GM12875 (cell line): ENCODE results near the gene LRBA.

Experiments used
- H3K4me3 ChIP-seq: one replicate; pipeline ENCODE4 v1.5.1; 2011; ENCODE audit warnings: low read depth, low read length, control low read depth
- TF ChIP-seq, protein P1 (sequence below): IDR thresholded peaks from 2 replicates; pipeline ENCODE4 v1.5.1; 2011; ENCODE audit warnings: low read depth, mild to moderate bottlenecking, control low read depth, inconsistent platforms, low read length, moderate library complexity, borderline replicate concordance; ENCODE audit not compliant: insufficient read depth

The LRBA gene

DNA sequence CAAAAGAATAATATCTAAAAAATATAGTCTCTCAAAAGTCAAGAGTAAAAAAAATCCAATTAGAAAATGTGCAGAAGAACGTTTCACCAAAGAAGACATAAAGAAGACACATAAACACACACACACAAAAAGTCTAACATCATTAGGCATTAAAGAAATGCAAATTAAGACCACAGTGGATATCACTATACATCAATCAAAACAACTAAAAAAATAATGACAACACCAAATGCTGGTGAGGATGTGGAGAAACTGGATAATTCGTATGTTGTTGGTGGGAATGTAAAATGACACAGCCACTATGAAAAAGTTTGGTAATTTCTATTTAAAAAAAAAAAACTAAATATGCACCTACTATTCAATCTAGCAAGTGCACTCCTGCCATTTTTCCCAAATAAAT, 66.4 kb downstream of the LRBA start:
- TF ChIP-seq, protein P1, sequence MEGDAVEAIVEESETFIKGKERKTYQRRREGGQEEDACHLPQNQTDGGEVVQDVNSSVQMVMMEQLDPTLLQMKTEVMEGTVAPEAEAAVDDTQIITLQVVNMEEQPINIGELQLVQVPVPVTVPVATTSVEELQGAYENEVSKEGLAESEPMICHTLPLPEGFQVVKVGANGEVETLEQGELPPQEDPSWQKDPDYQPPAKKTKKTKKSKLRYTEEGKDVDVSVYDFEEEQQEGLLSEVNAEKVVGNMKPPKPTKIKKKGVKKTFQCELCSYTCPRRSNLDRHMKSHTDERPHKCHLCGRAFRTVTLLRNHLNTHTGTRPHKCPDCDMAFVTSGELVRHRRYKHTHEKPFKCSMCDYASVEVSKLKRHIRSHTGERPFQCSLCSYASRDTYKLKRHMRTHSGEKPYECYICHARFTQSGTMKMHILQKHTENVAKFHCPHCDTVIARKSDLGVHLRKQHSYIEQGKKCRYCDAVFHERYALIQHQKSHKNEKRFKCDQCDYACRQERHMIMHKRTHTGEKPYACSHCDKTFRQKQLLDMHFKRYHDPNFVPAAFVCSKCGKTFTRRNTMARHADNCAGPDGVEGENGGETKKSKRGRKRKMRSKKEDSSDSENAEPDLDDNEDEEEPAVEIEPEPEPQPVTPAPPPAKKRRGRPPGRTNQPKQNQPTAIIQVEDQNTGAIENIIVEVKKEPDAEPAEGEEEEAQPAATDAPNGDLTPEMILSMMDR = no peak

DNA sequence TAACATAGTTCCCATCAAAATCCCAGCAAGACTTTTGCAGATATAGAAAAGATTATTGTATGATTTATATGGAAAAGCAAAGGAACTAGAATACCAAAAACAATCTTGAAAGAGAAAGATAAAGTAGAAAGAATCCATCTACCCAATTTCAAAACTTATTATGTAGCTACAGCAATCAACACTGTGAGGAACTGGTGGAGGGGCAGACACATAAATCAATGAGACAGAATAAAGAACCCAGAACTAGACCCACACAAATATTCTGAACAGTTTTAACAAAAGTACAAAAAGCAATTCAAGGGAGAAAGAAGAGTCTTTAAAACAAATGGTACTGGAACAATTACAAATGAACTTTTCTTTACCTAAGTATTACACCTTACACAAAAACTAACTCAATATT, 67.0 kb downstream of the LRBA start:
- TF ChIP-seq, protein P1 = no peak
- no peak overlapping the region for H3K4me3 ChIP-seq

More for the DNA sequence above, 66.4 kb downstream of the LRBA start:
- no peak overlapping the region for H3K4me3 ChIP-seq

DNA sequence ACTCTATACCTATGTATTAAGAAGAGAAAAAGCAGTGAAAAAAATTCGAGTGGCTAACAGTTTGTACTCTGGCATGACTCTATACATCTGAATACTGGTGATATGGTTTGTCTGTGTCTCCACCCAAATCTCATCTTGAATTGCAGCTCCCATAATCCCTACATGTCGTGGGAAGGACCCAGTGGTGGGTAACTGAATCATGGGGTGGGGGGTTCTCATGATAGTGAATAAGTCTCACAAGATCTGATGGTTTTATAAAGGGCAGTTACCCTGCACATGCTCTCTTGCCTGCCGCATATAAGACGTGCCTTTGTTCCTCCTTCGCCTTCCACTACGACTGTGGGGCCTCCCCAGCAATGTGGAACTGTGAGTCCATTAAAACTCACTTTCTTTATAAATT, 70.4 kb downstream of the LRBA start:
- H3K4me3 ChIP-seq = no peak overlapping the region
- TF ChIP-seq, protein P1 = no peak

DNA sequence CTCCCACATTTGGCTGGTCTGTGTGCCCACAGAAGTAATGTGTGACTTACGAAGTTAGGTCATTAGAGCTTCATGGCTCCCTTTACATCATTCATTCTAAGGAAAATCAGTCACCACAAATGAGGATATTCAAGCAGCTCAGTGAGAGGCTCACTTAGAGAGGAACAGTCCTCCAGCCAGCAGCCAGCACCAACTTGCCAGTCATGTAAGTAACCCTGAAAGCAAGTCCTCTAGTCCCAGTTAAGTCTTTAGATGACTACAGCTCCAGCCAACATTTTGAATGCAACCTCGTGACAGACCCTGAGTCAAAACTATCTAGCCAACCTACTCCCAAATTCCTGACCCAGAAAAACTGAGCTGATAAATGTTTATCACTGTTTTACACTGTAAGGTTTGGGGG, 71.3 kb downstream of the LRBA start:
- TF ChIP-seq, protein P1 = no peak
- H3K4me3 ChIP-seq = no peak overlapping the region

DNA sequence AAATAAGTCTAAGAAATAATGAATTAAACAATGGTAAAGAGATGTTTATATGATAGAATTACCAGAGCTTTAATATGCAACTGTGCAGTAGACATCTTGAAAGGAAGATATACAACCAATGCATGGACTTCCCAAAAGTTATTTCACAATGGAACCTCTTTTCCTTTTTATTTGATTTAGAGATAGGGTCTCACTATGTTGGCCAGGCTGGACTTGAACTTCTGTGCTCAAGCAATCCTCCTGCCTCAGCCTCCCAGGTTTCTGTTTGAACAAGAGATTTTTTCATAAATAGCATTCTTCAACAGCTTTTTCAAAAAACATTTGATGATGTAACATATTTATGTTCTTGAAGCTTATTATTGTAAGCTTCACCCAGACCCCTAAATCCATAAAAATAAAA, 72.0 kb downstream of the LRBA start:
- TF ChIP-seq, protein P1 = no peak

DNA sequence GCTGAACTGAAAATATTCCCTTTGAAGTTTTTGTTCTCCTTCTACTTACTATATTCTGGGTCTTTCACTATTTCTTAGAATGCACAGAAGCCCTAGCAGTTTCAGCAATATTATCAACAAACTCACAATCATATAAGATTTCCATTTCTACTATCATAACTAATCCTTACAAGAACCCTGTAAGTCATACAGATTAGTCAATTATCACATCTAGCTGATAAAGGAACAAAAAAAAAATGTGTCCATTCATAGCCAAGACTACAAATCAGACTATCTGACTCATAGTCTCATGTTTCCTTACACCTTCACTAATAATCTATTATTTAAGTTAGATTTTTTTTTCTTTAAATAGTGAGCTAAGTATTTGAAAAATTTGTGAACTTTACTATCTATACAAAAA, 72.5 kb downstream of the LRBA start:
- TF ChIP-seq, protein P1 = no peak
- no peak overlapping the region for H3K4me3 ChIP-seq

More for the DNA sequence above, 72.0 kb downstream of the LRBA start:
- no peak overlapping the region for H3K4me3 ChIP-seq

DNA sequence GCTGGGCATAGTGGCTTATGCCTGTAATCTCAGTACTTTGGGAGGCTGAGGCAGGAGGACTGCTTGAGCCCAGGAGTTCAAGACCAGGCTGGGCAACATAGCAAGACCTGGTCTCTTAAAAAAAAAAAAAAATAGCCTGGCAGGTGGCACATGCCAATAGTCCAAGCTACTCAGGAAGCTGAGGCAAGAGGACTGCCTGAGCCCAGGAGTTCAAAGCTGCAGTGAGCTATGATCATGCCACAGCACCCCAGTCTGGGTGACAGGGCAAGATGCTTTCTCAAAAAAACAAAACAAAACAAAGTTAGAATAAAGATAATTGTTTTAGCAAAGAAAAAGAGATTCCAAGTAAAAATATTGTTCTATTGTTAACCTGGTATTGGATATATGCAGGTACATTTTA, 75.0 kb downstream of the LRBA start:
- H3K4me3 ChIP-seq = no peak overlapping the region
- TF ChIP-seq, protein P1 = no peak
